Activated CD4-positive, alpha-beta T cell treated with anti-CD3 and anti-CD28 coated beads, Interleukin-2, Interleukin-4, amounts not matched to agents 100 ng/mL and 50 ng/mL, durations not matched to agents 16 hours and 8 hours (primary cell): ENCODE measurements around the gene CRTC1.

Source experiments
- DNase-seq: peaks from one replicate; pipeline ENCODE4 v3.0.0-alpha.2; 2020; ENCODE audit warnings: low spot score

CRTC1 gene, protein sequence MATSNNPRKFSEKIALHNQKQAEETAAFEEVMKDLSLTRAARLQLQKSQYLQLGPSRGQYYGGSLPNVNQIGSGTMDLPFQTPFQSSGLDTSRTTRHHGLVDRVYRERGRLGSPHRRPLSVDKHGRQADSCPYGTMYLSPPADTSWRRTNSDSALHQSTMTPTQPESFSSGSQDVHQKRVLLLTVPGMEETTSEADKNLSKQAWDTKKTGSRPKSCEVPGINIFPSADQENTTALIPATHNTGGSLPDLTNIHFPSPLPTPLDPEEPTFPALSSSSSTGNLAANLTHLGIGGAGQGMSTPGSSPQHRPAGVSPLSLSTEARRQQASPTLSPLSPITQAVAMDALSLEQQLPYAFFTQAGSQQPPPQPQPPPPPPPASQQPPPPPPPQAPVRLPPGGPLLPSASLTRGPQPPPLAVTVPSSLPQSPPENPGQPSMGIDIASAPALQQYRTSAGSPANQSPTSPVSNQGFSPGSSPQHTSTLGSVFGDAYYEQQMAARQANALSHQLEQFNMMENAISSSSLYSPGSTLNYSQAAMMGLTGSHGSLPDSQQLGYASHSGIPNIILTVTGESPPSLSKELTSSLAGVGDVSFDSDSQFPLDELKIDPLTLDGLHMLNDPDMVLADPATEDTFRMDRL

GRCh38 chr19:18683109-18683957, at the start of gene CRTC1:
Gene CRTC1 (plus strand): TSS chr19:18683680. CDS start chr19:18683703, 23 bp downstream.
- DNase-seq, result peak; percentile 89

DNA sequence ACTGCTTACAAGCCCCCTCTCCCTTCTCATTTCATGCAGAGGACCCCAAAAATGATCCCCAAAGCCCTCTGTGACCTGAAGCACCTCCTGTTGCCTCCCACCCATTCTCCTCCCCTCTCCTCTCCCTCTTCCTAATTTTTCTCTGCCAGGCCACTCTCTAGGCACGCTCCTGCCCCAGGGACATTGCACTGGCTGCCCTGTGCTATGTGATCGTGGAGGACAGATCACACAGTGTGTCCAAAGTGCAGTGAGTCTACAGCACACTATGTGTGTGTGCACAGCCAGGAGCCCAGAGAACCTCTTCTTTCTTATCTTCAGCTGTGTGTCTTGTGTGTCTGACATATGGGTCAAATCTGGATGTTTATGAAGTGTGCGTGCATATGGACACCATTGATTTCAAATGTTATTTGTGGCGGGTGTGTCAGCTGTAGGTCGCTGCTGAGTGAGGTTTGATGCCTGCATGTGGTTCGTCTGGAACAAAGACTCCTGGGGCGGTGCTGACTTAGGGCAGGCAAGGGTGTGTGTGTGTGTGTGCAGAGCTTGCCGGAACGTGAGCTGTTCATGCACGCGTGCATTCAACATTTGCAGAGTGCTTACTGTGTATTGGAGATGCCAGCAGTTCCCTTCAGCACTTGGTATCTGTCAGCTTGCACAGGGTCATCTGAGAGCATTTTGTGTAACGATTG, 48.7 kb upstream of the CRTC1 start:
- no peak for DNase-seq

DNA sequence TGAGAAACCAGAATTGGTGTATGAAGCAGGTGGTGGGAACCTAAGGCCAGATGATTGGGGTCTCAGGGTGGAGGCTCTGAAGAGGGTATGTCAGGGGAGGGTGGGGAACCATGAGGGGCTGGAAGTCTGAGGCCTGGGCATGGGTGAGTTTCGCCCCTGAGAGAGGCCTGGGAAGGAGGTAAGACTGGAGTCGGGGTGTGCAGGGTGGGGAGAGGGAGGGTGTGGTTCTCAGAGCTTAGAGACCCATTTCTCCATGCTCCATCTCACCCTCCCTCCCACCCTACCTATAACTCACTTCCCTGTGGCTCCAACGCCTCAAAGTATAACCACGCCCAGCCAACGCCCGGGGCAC, 47.7 kb upstream of the CRTC1 start:
- no peak for DNase-seq

GRCh38 chr19:18636183-18636968, 47.1 kb upstream of the CRTC1 start:
- peak; percentile 99 for DNase-seq

DNA sequence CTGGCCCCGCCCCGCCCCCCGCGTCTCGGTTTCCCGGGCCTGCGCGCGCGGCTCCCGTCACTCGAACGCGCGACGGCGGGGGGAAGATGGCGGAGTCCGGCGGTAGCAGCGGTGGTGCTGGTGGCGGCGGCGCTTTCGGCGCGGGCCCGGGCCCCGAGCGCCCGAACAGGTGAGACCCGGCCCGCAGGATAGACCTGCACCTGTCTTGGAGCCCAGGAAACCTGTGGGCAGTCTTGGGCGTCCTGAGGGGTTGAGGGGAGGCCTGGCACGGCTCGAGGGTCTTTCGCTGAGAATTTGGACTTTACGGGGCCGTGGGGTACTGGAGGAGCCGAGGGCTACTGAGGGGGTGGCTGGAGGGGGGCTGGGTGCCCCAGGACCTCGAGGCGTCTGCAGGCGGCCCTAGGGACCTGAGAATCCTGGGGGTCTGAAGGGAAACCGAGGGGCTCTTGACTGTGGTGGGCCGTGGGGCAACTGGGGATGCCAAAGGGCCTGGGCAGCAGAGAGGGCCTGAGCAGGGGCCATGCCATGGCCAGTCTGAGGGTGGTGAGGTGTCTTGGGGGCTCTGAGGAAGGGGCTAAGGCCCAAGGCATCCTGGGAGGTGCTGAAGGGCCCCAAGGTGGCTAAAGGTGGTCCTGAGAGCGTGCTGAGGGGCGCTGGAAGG, 46.4 kb upstream of the CRTC1 start, which contains the start of gene KLHL26:
Gene KLHL26, plus strand, starts transcription at position 60 of the 661 bp plus-strand sequence. Its CDS starts 27 bp downstream, at position 87.
- no peak for DNase-seq

- DNase-seq, result no peak
Observed at GRCh38 chr19:18637673-18638630, 45.5 kb upstream of the CRTC1 start.

GRCh38 chr19:18639706-18640243, 43.7 kb upstream of the CRTC1 start:
- DNase-seq, result no peak

GRCh38 chr19:18644196-18645034, 39.1 kb upstream of the CRTC1 start:
- DNase-seq, result no peak

DNA sequence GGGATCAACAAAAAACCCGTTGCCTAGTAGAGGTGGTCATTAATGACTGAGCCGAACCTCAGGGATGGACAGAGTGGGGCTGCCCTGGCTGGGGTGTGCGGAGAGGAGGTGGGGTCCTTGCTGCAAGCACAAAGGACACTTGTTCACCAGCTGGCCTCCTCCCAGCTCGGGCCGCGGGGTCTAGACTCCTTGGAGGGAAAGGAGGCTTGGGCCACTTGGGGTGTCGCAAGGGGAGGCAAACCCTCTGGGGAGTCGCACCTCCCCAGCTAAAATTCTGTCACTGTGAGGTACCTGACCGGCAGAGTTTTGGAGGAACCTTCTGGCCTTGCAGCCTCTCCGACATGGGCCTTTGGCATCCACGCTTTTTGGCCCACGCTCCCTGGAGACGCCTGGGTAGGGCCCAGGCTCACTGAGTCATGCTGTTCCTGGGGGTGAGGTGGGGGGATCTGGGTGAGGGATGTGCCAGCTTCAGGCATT, 38.4 kb upstream of the CRTC1 start:
- no peak for DNase-seq

- DNase-seq, result no peak
Observed at GRCh38 chr19:18646535-18647370, 36.7 kb upstream of the CRTC1 start.

DNA sequence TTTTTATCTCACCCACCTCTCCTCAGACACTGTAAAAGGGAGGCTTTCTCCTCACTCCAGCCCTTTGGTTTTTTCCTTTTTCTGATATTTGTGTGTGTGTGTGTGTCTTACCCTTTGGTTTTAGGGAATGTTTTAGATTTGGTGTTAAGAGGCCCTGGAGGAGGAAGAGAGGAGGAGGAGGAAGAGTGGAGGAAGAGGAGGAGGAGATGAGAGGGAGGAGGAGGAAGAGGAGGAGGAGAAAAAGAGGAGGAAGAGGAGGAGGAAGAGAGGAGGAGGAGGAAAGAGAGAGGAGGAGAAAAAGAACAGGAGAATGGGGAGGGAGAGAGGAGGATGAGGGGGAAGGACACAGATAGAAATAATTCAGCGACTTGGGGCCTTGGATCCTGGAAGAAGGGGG, 36.1 kb upstream of the CRTC1 start:
- no peak for DNase-seq

DNA sequence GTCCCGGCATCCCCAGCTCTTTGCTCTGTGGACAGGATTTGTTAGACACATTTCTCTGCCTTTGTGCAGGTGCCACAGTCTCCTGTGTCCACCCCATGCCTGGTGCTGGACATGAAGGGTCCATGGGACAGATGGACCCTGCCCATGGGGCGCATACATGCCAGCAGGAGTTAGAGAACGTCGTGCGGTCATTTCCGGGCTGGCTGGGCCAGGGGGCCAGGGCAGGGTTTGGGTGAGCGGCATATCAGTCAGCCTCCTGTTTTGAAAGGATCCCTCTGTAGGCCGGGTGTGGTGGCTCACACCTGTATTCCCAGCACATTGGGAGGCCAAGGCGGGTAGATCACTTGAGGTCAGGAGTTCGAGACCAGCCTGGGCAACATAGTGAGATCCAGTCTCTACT, 35.7 kb upstream of the CRTC1 start:
- DNase-seq, result no peak

GRCh38 chr19:18648973-18649315, 34.5 kb upstream of the CRTC1 start:
- DNase-seq, result no peak

- no peak for DNase-seq
Observed at GRCh38 chr19:18649371-18650020, 34.0 kb upstream of the CRTC1 start.

DNA sequence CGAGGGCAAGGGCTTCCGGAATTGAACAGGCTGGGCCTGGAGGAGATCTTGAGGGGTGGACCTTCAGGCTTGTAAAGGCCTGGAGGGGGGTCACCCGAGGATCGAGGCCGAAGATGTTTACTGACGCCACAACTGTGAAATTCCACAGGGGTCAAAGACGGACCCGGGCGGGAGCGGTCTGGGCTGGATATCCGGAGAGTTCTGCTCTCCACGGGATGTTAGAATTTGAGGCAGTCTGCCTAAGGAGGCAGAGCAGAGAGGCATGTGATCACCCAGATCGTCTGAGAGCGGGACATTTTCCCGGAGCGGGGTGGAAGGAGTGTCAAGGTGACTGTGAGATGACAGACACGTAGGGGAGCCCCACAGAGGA, 33.5 kb upstream of the CRTC1 start:
- no peak for DNase-seq

GRCh38 chr19:18650468-18651041, 32.9 kb upstream of the CRTC1 start:
- no peak for DNase-seq

- DNase-seq, result no peak
Observed at GRCh38 chr19:18651300-18651699, 32.2 kb upstream of the CRTC1 start.
